Activated naive CD8-positive, alpha-beta T cell treated with anti-CD3 and anti-CD28 coated beads for 36 hours (primary cell): ENCODE data around the gene FAU. TPM values are rescaled to one million over a fixed set of nuclear protein-coding genes. Genes with fewer than 3 reads are reported as not detected.

ENCODE experiments used
- total RNA-seq, 2 experiments: library from RNA; stranded (reverse); gene quantifications; one replicate each; pipeline ENCODE4 v1.2.3, GENCODE V29; 2021

Gene FAU
- total RNA-seq, 2 experiments from 2014 or later: 1,087 to 1,097 TPM

Other genes starting within 250 kb of the FAU start
- 100 to 1,000 TPM; 103 to 112 TPM for gene EHD1, start 243.5 kb downstream of the FAU start, total RNA-seq
- gene ATG2A, start 204.9 kb downstream of the FAU start, total RNA-seq: 10 to 100 TPM; 17.3 to 18.0 TPM
- gene PPP2R5B, start 197.4 kb downstream of the FAU start, total RNA-seq: 10 to 100 TPM; 11.3 to 11.4 TPM
- gene GPHA2, start 186.2 kb downstream of the FAU start, total RNA-seq: not detected
- gene MAJIN, start 150.0 kb downstream of the FAU start, total RNA-seq: under 1 TPM in 1 of 2 experiments, not detected in 1; 0.14 TPM
- gene BATF2, start 125.2 kb downstream of the FAU start, total RNA-seq: under 1 TPM in 1 of 2 experiments, not detected in 1; 0.08 TPM
- 100 to 1,000 TPM; 114 TPM for gene ARL2, start 108.0 kb downstream of the FAU start, total RNA-seq
- 1 to 10 TPM; 7.3 to 9.0 TPM for gene SNX15, start 94.7 kb downstream of the FAU start, total RNA-seq
- 10 to 100 TPM; 16.2 to 17.3 TPM for gene SAC3D1, start 80.9 kb downstream of the FAU start, total RNA-seq
- gene NAALADL1, start 63.6 kb downstream of the FAU start, total RNA-seq: 10 to 100 TPM in 1 of 2 experiments, 1 to 10 TPM in 1; 9.8 to 10.3 TPM
- gene CDCA5, start 38.1 kb downstream of the FAU start, total RNA-seq: 100 to 1,000 TPM; 130 to 134 TPM
- gene ZFPL1, start 37.9 kb downstream of the FAU start, total RNA-seq: 10 to 100 TPM; 25.2 to 27.4 TPM
- 100 to 1,000 TPM in 1 of 2 experiments, 10 to 100 TPM in 1; 88.0 to 108 TPM for gene VPS51, start 25.9 kb downstream of the FAU start, total RNA-seq
- 10 to 100 TPM; 12.3 to 14.7 TPM for gene TM7SF2, start 10.3 kb downstream of the FAU start, total RNA-seq
- gene ZNHIT2, start 4.4 kb downstream of the FAU start, total RNA-seq: 10 to 100 TPM; 14.9 to 15.1 TPM
- 100 to 1,000 TPM in 1 of 2 experiments, 10 to 100 TPM in 1; 99.9 to 100 TPM for gene MRPL49, start 187 bp upstream of the FAU start, total RNA-seq
- 10 to 100 TPM; 27.5 to 29.3 TPM for gene SYVN1, start 12.4 kb upstream of the FAU start, total RNA-seq
- not detected for gene SPDYC, start 48.1 kb upstream of the FAU start, total RNA-seq
- 10 to 100 TPM; 57.9 to 66.7 TPM for gene CAPN1, start 59.8 kb upstream of the FAU start, total RNA-seq
- gene POLA2, start 139.8 kb upstream of the FAU start, total RNA-seq: 10 to 100 TPM; 73.8 to 74.5 TPM
- under 1 TPM; 0.18 to 0.54 TPM for gene CDC42EP2, start 192.7 kb upstream of the FAU start, total RNA-seq
- 10 to 100 TPM; 50.5 to 54.9 TPM for gene DPF2, start 211.7 kb upstream of the FAU start, total RNA-seq
- under 1 TPM; 0.49 to 0.54 TPM for gene TIGD3, start 232.6 kb upstream of the FAU start, total RNA-seq